Stimulated activated CD4-positive, alpha-beta T cell treated with anti-CD3 and anti-CD28 coated beads, Interleukin-1b, Interleukin-23, amount 100 ng/mL, for 4 hours (primary cell): Measurements from ENCODE around the gene GPC3.
A peak's percentile ranks its signal among the peaks of the same experiment; 100 is the strongest.

Source experiments
- DNase-seq, 2 donors: peaks; one replicate each; pipeline ENCODE4 v3.0.0-alpha.2; 2020; ENCODE audit warnings: low read depth in 2 of 2

The GPC3 gene

GRCh38 chrX:133929836-133930464 lies 55.4 kb downstream of the GPC3 start:
- no peak for DNase-seq

DNA sequence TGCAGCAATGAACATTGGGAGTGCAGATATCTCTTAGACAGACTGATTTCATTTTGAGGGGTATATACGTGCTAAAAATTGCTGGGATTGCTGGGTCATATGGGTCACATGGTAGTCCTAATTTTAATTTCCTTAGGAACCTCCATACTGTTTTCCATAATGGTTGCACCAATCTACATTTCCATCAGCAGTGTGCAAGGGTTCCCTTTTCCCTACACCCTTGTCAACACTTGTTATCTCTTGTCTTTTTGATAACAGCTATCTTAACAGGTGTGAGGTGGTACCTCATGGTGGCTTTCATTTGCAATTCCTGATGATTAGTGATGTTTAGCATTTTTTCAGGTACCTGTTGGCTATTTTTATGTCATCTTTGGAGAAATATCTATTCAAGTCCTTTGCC lies 57.0 kb downstream of the GPC3 start:
- no peak for DNase-seq

- no peak for DNase-seq
Measured at GRCh38 chrX:133926809-133927208, 58.6 kb downstream of the GPC3 start.

DNA sequence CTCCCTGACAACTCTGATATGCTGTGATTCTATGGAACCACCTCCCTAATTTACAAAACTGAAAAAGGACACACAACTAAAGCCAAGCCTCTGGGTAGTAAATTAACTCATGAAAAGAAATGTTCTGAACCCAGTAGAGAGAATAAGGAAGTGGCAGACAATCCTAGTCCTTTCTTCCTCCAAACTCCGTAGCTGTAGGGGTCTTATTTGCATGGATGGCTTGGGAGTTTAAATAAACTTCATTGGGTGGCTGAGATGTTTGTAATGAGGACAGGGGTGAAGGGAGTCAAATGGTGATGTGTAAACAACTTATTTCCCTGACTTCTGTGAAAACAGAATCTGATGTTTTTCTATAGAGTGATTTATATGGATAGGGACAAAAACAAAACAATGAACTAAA lies 59.3 kb downstream of the GPC3 start:
- no peak for DNase-seq

GRCh38 chrX:133924548-133924947 lies 60.8 kb downstream of the GPC3 start:
- DNase-seq: no peak

DNA sequence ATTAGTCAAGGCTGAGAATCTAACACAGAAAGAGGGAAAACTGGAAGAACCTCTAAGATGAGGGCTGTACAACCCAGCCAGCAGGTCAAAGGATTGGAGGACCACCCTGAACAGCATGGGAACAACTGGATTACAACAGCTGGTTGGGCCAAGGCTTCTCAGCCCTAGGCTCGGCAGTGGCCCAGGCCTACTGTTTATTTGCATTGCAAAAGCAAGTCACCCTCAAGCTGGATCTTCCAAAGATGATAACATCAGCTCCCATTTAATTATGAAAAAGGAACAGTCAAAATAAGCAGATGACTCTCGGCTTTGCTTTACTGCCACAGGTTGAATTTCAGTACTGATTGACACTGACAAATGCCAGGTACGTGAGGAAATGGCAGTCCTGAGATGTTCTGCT lies 61.8 kb downstream of the GPC3 start:
- DNase-seq: no peak

DNA sequence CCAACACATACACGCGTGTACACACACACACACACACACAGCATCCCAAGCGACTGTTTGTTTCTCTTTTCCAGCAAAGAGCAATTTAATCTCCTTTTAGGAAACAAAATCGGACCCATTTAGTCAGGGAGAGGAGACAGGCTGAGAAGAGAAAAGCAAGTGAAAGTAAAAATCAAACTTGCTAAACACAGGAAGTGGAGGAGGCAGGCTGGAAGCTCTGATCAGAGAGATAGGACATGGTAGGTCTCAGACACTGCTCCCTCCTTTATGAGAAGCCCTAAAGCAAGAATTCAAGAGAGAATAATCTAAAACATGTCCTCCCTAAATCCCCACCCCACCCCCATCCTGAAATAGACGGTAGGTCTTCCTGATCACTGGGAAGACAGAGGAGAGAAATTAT lies 62.3 kb downstream of the GPC3 start:
- no peak for DNase-seq

GRCh38 chrX:133922390-133922771 lies 63.0 kb downstream of the GPC3 start:
- DNase-seq: no peak

GRCh38 chrX:133921764-133922389 lies 63.5 kb downstream of the GPC3 start:
- DNase-seq: peak in 1 of 2 donors; percentile 11

DNA sequence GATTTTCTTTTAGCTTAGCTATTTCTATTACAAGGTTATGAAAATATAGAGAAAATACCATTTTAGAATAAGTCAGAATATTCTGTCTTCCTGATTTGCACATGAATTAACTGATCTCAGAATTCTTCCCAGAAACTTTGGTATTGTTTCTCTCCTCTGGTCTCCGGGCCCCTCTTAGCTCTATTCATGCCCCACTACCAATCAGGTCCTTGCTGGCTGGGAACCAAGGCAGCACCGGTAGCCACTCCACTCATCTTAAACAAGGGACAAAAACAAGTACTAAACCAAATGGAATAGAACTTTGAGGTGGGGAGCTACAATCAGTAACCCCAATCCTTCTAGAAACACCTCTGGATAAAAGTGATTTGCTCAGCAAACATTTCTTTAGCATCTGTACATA lies 64.3 kb downstream of the GPC3 start:
- DNase-seq: no peak

GRCh38 chrX:133918361-133918771 lies 67.0 kb downstream of the GPC3 start:
- no peak for DNase-seq

DNA sequence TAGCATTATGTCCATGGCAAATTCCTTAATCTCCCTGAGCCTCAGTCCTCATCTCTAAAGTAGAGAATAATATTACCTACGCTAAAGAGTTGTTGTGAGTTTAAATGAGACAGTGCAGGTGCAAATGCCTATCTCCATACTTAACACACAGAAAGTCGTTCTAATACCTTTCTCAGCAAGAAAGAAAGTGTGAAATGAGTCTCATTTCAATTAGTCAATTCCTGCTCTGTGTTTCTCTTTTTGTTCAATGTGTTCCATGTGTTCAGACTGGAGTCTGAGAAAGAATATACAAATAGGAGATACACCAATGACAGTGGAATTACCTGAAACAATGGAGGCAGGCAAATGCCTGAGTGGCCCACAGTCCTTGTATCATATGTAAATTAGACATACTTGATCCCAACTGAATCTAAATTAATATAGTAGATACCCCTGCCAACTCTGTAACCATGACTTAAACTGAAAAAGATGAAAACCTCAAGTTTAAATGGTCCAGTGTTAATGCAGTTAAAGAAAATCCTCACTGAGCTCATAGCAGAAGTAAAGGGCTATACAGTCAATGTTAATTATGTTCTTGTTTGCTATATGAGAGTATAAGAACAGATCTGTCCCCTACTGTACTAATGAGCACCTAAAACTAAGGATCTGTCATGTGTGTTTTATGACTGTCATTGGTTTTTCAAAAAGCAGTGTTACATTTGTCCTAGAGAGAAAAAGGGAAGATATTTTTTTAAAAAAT lies 68.2 kb downstream of the GPC3 start:
- DNase-seq: no peak

DNA sequence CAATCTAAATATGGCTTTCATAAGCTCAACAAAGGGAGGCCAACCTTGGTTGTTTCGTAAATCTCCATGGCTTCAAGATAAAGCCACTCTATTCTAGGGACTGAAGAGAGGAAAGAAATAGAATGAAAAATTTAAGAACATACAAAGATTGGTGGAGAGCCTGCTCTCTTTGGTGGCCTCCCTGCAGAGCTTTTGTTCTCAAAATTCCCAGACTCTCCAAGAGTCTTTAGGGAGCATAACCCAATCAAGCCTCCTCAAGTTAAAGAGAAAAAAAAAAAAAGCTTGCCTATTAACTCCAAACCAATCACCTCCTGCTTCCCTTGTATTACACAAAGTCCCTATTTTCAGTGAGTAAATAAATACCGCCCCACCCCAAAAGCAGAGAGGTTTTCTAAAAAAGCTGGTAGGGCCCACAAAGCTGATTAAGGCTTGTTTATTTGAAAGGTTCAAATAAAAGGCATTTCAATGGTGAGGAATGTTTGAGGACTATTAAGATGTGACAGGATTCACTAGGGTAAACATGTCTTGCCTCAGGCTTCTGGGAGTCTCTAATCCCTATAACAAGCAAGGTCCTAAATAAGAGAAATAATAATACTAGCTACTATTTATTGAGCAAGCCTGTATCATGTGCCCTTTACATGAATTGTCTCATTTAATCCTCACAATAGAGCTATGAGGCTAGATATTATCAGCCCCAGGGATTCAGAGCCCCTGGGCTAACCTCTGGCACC lies 71.6 kb downstream of the GPC3 start:
- DNase-seq: no peak

- DNase-seq: no peak
Measured at GRCh38 chrX:133913009-133913408, 72.4 kb downstream of the GPC3 start.

DNA sequence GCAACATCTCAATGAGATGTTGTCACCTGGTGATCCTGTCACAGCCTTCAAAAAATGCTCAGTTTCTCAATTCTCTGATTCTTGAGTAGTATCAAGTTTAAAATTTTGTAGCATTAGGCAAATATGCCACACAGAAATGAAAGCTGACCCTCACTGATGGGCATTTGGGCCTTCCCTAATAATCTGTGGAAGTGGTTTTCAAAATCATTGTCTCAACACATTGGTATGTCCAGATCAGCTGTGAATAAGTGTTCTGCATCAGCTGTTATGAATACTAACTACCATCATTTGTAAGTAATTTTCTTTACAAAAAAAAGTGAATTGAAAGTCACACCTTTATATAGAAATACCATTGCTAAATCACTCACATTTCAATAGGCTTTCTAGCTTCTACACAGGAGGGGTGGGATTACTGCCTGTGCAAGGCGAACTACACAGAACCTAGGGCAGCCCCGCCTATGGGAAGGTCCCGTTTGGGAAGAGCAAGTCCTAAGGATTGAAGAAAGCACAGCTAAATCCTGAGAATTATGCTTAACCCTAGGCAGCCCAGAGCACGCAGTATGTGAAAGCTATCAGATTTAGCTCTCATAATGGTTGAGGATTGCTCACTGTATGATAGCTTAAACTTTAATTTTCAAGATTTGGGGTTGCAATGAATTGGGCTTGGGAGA lies 73.4 kb downstream of the GPC3 start:
- no peak for DNase-seq

DNA sequence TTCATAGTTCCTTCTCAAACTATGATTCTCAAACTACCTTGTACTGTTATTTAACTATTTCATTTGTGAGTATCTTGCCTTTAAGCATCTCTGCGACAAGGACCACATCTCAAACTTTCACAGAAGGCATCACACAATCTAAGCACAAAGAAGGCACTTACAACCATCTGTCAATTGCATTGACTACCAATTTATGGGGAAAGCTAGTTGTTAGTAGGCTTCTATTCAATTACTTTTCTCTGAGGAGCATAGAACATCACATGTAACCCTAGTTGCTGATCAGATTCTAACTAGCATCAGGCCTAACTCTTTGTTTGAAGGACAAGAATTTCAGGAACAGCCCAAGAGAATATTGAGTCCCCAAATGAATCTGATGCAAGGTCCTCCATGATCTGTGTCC lies 74.9 kb downstream of the GPC3 start:
- DNase-seq: no peak

- DNase-seq: no peak
Measured at GRCh38 chrX:133909888-133910287, 75.5 kb downstream of the GPC3 start.

- no peak for DNase-seq
Measured at GRCh38 chrX:133908223-133908955, 77.0 kb downstream of the GPC3 start.

GRCh38 chrX:133907606-133908005 lies 77.8 kb downstream of the GPC3 start:
- DNase-seq: no peak

DNA sequence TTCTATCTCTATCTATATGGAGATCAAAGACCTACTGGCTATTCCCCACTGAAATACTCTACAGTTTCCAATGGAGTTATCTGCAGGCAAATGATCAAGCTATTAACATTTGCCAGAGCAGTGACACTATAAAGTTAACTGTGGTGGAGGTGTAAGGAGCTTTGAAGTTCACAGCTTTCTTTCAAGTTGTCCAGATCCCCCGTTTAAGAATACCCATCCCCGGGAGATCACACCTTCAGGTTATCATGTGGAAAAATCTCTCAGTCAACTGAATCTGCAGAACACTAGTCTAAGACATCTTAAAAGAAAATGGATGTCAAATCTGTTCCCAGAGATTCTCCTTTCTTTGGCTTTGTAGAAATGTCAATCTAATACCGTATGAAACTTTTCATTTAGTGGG lies 80.1 kb downstream of the GPC3 start:
- DNase-seq: no peak

GRCh38 chrX:133897593-133898163 lies 87.7 kb downstream of the GPC3 start:
- DNase-seq: no peak
